ENCODE results near the gene RNF20.
A peak's percentile ranks its signal among the peaks of the same experiment; 100 is the strongest.
"Not testable (repeated sequence)": the region's sequence is repeated elsewhere in the genome, so short reads cannot be mapped to it uniquely, and the experiment has no call there.

The RNF20 gene

DNA sequence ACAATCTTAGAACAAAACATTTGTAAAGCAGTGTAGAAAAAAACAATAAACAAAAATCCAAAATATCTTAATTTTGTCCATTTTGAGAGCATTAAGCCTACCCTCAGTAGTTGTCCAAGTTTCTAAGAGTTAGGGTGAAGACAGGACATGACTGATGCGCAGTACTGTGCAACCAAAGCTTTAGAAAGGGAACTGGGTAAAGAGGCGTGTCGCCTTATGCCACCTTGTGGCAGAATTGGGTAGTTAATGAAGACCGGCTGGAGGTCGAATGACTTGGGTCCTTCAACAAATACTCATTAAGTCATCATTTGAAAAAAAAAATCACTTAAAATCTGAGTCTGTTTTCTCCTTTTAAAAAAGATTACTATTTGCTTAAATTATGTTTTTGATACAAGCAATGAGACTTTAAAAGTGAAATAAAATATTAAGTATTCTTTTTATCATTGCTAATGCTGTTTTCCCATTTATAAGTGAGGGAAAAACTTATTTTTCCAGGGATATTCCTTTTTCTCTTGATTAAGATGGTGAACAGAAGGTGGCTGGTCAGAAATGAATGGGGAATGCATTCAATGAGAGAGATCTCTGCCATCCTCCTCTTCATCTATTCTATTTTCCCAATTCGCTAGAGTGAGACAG is 3.5 kb upstream of the RNF20 start:
- DNase-seq (ENCODE audit: low spot score), result peak; percentile 81

DNA sequence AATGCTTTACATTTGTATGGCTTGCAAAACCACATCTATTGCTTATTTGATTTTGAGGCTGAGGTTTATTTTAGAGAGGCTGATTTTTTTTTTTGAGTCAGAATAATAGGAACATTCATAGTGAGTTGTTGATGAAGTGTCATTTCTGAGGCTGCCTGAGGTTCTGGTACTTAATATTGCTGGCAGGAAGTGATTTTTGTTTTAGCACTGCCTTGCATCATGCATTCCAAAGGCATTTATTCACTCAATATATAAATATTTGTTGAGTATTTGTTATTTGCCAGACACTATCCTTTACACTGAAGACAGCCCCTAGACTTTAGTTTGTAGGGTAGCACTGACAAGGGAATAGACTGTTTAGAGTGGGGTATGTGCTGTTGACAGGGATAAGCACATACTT is 2.7 kb downstream of the RNF20 start:
- DNase-seq (ENCODE audit: low spot score), result peak; percentile 33

DNA sequence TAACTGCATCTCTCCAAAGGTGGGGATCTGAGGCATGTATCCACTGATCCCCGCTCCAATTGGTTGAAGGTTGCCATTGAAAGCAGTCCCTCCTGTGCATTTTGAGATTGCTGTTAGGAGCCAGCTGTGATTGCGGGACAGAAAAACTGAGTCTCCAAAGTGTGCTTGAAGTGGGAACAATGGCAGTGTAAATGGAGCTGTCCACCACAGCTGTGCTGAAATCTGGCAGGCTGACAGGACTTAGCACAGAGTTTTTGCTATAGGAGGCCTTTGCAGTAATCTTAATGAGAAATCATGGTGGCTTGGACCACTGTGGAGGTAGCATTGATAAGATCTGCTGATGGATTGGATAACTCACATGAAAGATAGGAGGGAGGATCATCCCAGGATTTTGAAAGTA is 3.3 kb downstream of the RNF20 start:
- DNase-seq (ENCODE audit: low spot score), result peak; percentile 7

DNA sequence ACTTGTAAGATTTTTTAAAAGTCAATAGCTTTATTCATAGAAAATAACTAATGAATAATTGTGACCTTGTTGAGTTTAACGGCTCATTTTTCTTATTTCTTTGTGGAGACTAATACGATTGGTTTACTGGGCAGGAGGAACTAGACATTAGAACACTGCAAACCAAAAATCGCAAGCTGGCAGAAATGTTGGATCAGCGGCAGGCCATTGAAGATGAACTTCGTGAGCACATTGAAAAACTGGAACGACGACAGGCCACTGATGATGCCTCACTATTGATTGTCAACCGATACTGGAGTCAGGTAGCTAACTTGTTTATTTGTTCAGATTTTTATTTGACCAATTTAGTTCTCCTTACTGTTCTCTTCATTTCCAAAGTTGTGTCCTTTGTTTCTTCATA is 6.4 kb downstream of the RNF20 start:
- no peak for DNase-seq (ENCODE audit: low spot score)

DNA sequence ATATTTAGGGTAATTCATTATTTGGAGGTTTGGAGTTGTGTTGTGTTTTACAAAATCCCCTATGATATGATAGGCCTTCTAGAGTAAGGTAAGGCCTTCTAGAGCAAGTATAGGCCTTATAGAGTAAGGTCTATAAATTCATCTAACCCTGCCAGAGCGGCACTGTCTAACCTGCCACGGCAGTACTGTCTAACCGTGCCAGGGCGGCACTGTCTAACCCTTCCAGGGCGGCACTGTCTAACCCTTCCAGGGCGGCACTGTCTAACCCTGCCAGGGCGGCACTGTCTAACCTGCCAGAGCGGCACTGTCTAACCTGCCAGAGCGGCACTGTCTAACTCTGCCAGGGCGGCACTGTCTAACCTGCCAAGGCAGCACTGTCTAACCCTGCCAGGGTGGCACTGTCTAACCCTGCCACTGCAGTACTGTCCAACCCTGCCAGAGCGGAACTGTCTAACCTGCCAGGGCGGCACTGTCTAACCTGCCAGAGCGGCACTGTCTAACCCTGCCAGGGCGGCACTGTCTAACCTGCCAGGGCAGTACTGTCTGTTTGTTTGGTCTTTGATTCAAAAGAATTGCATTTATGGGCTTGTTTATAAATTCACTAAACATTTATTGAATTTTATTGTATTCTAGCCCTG is 9.6 kb downstream of the RNF20 start:
- no peak for DNase-seq (ENCODE audit: low spot score)

DNA sequence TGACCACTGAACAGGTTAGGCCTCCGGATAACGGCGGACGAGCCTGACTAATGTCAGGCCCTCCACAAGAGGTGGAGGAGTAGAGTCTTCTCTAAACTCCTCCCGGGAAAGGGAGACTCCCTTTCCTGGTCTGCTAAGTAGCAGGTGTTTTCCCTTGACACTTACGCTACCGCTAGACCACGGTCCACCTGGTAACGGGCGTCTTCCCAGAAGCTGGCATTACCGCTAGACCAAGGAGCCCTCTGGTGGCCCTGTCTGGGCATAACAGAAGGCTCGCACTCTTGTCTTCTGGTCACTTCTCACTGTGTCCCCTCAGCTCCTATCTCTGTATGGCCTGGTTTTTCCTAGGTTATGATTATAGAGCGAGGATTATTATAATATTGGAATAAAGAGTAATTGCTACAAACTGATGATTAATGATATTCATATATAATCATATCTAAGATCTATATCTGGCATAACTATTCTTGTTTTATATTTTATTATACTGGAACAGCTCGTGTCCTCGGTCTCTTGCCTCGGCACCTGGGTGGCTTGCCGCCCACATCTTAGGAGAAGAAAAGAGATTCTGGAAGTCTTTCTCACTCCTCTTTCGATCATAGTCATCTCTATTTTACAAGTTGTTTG is 15.9 kb downstream of the RNF20 start:
- DNase-seq (ENCODE audit: low spot score), result not testable (repeated sequence)

DNA sequence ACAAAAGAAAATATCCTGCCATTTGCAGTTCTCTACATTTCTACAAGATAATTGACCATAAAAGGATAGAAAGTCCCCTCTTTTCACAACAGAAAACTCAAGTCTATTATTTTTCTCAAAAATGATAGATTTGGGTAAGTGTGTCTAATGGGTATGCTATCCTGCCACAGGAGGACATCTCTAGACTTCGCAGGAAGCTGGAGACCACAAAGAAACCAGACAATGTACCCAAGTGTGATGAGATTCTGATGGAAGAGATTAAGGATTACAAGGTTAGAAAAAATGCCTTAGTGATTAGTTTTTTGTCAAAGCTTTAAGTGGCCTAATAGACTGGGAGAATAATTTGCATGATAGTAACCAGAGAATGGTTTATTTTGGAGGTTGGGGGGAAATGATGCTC is 28.1 kb downstream of the RNF20 start:
- DNase-seq (ENCODE audit: low spot score), result no peak

DNA sequence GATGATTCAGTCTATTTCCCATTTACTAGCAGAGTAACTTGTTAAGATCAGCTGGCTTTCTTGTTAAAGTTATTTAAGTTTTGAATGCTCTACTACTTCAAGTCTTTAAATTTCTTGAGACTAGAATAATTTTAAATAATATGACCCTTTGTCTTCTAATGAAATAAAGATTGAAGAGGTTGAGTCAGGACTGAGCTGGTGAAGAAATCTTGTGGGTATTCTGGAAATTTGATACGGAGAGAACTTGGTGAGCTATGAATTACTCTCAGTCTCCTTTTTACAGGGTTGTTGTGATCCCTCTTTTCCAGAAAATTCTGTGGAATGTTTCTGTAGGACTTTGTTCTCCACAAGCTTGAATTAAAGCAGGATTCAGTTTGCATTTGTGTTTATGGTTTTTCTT is 29.3 kb downstream of the RNF20 start:
- DNase-seq (ENCODE audit: low spot score), result no peak

DNA sequence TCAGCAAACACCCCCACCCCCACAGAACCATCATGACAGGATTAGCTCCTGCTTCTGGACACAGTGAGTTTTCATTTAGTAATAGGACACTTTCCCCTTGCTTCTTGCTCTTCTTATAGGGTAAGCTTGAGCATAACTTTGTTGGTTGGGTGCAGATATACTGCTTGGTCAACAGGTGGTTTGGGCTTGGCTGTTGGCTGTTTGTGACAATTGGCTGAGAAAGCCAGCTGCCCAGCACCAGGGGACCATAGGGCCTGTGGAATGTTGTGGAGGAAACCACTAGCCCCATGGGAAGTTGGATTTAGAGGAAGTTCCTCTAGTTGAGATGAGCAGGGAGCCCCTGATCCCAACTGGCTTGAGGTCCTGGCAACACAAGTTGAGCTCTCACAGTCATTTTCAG is 30.6 kb downstream of the RNF20 start:
- DNase-seq (ENCODE audit: low spot score), result no peak

DNA sequence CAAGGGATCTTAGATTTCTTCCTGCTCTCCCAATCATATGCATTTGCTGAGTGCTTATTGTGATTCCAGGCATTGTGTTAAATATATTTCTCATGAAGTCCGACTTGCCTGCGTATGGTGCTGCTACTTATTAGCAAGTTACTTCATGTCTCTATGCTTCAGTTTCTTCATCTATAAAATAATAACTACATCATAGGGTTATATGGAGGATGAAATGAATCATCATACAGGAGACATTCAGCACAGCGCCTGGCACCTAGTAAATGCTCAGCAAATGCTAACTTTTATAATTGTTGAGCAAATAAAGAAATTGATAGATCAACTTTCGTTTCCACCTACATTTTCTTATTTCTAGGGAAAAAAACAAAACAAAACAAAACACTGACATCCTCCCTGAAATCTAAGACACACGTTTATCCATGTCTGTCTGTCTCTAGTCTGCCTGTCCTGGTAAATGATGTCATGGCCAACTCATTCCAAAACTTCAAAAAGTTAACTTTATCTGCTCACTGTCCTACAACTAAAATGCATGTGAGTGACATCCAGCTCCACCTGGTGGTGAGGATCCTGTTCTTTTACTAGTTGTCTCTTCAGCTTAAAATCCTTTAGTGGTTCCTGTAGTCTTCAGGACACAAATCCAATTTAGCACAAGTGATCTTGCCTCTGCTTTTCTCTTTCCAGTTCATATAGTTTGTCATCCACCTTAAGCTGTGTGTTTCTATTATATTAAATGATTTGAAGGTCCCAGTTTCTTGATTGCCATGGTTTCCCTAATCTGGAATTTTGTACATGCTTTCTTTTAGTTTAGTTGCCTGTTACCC is 33.5 kb downstream of the RNF20 start:
- DNase-seq (ENCODE audit: low spot score), result peak; percentile 32

DNA sequence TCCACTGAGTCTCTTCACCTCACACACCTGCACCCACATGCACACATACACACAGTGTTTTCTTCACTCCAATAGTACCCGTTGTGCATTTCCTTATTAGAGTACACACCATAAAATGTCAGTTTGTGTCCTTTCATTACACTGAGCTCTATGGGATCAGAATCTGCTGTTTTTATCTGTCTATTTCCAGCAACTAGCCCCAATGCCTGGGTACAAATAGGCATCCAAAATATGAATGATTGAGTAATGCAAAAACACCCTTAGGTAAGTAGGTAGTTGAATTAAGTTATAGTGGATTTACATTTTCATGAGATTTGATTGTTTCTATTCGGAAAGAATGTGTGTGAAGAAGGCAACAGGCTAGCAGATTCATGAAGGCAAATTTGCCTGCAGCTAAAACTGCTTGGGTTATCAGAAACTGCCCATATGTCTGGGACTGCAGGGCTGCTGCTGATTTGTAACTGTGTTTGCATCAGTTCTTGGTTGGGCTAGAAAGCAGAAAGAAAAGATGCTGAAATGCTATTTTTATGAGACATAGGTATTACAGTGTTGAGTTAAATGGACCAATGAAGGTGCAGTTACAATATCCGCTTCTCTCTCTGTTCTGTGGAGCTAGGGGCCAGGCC is 34.2 kb downstream of the RNF20 start:
- no peak for DNase-seq (ENCODE audit: low spot score)

DNA sequence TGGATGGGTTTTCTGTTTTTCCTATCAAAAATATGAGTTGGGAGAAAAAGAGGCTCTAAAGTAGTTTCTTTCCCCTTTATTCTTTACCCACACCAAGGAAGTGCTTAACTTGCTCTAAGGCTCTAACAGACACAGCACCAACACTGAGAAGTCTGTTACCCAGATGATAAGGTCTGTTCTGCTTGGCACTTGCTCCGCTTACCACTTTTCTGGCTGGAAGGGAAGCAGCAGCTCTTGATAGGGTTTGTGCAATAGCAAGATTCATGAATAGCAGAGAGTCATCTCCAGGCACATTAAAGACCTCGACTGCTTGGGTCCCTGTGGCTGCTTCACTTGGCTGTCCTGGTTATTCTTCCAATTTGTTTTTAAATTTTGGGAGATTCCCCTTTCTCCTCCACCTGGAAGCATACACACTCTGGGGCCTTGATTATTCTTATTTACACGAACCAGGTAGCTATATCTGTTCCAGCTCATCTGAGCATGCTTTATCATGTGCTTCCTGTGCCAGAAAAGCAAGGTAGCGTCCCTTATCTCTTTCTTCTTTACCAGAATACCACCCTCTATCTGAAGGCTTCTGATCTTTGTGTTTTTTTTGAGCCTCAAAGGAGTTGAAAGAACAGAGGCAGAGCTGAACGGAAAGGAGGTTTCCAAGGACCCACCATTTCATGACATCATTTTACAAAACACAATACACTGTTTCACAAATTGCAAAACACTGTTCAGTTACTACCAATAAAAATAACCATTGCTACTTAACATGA is 36.3 kb downstream of the RNF20 start:
- DNase-seq (ENCODE audit: low spot score), result no peak

DNA sequence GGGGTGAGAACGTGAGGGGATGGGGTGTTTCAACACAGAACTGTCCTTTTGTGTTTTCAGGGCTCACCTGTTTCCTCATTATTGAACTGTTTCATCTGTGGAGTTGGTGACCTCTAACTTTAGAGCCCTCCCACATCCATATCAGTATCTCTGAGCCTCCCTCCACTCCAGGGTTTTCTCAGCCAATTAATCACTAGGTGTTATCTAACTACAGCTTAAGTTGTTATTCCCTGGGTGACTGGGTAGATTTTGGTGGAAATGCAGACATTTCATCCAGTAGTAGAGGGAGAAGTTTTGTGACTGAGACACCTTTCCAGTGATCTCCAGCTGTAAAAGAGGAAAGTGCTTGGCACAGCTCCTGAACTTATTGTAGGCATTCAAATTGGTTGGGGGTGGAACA is 37.5 kb downstream of the RNF20 start:
- no peak for DNase-seq (ENCODE audit: low spot score)

DNA sequence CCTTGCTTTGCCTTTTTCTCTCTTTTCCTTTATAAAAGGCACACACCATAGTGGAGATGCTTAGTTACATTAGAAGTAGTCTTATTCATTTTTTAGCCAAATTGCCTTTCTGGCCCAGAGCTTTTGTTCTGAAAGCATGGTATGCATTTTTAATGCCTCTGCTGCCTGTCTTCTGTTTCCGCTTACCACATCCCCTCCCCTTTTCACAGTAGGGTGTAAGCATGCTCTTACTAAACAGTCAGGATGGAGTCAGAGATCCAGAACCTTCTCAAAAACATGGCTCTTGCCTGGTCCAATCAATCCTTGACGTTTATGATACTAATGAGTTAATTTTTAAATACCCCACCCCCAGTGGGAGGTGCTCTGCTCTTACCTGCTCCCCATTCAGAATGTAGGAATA is 38.7 kb downstream of the RNF20 start:
- no peak for DNase-seq (ENCODE audit: low spot score)

DNA sequence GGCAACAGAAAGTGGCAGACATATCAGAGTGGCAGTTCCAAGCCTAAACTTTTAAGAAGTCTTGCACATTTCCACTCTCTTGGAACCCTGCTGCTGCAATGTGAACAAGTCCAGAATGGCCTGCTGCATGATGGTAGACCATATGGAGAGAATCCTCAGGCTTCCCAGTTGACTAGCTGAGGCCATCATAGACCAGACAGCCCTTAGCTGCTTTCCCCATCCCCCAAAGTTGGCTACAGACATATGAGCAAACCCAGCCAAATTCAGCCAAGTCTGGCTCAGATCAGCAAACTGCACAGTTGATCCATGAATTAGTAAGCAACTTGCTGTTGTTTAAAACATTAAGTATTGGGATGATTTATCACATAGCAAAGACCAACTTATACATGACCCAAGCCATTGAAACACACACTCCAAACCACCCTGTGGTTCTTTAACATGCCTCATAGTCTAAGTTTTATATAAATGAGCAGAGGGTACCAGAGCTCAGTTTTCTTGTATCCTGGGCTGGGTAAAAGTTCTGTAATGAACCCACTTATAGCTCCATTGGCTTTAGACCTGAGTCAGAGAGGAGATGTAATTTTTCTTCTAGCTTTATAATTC is 41.2 kb downstream of the RNF20 start:
- no peak for DNase-seq (ENCODE audit: low spot score)

DNA sequence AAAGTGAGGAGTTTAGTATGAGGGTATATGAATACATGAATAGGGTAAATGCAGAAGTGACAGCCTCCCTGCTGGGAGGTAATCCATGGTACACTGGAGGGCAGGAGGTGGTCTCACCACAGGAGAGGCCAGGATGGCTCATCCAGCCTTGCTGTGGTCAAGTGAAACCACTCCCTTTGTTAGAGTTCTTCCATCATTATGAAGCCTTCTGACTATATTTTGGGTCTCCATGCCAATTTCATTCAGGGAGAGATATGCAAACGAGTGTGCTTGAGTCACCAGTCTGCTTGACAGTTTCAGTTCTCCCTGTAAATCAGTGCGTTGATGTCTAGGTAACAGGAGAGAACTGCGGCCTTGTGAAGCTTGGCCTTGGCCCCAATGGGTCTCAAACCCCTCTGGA is 44.7 kb downstream of the RNF20 start:
- DNase-seq (ENCODE audit: low spot score), result no peak

DNA sequence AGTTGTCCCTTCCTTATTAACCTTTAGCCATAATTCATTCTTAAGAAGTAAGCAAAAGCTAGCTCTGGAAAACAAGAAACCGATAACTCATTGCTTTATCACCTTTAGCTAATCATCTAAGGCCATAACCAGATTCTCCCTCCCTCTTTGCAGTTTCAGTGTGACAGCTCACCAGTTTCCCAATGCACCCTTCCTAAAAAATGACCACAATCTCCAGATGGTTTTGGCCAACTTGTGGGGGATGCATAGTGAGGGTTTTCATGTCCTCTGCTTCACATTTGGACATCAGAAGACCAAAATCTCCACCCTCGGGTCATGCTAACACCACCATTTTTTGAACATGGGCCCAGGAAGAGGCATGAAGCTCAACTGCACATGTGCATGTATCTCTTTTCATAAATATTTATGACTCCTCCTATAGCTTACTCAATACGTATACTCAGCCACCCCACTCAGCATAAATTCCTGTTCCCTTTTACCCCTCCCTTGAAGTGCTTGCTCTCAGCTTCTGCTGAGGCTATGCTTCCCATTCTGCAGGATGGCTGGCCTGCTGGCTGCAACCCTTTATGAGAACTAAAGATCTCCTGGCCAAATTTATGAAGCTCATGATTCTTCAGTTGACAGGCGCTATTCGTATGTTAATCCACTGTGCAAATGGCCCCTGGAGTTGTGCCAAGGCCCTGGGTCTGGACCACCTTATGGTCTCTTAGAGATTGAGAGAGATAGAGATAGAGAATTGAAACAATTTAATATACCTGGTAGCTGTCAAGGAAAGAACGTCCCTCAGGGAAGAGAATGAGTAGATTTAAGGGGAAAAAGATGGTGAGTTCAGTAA is 46.3 kb downstream of the RNF20 start:
- DNase-seq (ENCODE audit: low spot score), result no peak

DNA sequence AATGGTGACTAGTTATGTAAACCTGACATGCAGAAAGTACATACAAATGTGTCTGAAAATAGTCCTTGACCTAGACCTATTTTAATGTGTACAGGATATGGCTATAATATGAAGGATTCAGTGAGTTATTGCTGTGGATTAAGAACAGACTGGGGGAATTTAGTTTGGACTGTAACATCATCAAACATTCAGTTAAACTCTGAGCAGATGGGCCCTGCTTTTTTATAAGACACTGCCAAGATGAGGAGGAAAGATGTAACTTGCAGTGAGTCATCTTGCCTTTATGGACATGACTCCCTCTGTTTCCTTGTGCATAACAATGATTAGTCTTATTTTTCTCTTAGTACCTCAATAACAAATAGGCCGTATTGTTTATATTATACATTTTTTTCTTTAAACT is 48.9 kb downstream of the RNF20 start:
- peak; percentile 82 for DNase-seq (ENCODE audit: low spot score)

DNA sequence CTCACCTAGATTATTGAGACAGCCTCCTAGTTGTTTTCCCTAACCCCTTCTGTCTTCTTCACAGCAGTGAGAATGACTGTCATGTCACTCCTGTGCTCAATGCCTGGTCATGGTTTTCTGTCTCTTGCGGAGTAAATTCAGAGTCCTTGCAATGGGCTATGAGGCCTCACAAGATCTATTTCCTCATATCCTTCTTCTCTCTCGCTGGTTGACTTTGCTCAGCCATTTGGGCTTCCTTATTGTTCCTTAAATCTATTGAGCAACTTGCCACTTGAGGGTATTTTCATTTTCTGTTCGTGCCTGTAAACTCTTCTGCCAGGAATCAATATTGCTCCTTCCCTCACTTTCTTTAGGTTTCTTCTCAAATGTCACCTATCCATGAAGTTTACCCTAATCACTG is 52.1 kb downstream of the RNF20 start:
- no peak for DNase-seq (ENCODE audit: low spot score)

DNA sequence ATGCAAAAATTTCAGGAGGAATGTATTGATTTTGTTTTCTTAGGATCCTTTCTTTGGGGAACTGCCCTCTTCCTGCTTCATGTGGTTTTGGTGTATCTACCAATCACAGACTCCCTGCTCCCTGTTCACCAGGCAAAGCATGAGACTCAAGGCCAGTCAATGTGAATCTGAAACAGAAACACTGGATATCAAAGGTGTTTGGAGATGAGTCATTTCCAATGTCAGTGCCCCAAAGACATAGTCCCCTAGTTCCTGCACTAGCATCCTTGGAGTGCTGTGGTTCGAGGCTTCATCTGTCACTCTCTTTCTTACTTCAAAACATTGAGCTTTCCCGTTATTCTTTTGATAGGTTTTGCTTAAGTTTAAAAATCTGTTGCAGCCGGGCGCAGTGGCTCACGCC is 53.0 kb downstream of the RNF20 start:
- no peak for DNase-seq (ENCODE audit: low spot score)

Measured in GM03348 (cell line).